AG08396 (cell line): ENCODE data around the gene NR2E3.

Experiments used
- DNase-seq: peaks from one replicate; pipeline ENCODE4 v3.0.0; 2012; ENCODE audit warnings: low spot score, mixed read lengths

NR2E3 gene

GRCh38 chr15:71791975-71792374 is 18.4 kb upstream of the NR2E3 start:
- no peak for DNase-seq

- DNase-seq = peak; percentile 65
These were observed 17.8 kb upstream of the NR2E3 start for GRCh38 chr15:71792521-71792920.

GRCh38 chr15:71798641-71799040 is 11.7 kb upstream of the NR2E3 start:
- DNase-seq = no peak

GRCh38 chr15:71800190-71800589 is 10.2 kb upstream of the NR2E3 start:
- no peak for DNase-seq

GRCh38 chr15:71800835-71801745 is 9.3 kb upstream of the NR2E3 start:
- peak; percentile 78 for DNase-seq

GRCh38 chr15:71801935-71802655 is 8.3 kb upstream of the NR2E3 start:
- no peak for DNase-seq

- no peak for DNase-seq
These were observed 7.6 kb upstream of the NR2E3 start for GRCh38 chr15:71802770-71803169.

- DNase-seq = no peak
These were observed 6.1 kb upstream of the NR2E3 start for GRCh38 chr15:71804226-71804625.

GRCh38 chr15:71804695-71805470 is 5.5 kb upstream of the NR2E3 start:
- no peak for DNase-seq

GRCh38 chr15:71806452-71806931 is 3.9 kb upstream of the NR2E3 start:
- peak; percentile 49 for DNase-seq

- DNase-seq = no peak
These were observed 3.2 kb upstream of the NR2E3 start for GRCh38 chr15:71807125-71807629.

- no peak for DNase-seq
These were observed 2.7 kb upstream of the NR2E3 start for GRCh38 chr15:71807691-71808091.

GRCh38 chr15:71808311-71809020 is 1.9 kb upstream of the NR2E3 start:
- DNase-seq = no peak

GRCh38 chr15:71809346-71809745 is 1.0 kb upstream of the NR2E3 start:
- DNase-seq = no peak

- DNase-seq = no peak
These were observed 832 bp downstream of the NR2E3 start for GRCh38 chr15:71811036-71811736.

- no peak for DNase-seq
These were observed 1.7 kb downstream of the NR2E3 start for GRCh38 chr15:71811752-71812735.

GRCh38 chr15:71812966-71813722 is 2.8 kb downstream of the NR2E3 start:
- DNase-seq = peak; percentile 51

- no peak for DNase-seq
These were observed 3.5 kb downstream of the NR2E3 start for GRCh38 chr15:71813723-71814470.
